Lung (tissue), 12 donors: Measurements from ENCODE around the gene CEP128. TPM values are rescaled to one million over a fixed set of nuclear protein-coding genes. Genes with fewer than 3 reads are reported as not detected.

Experiments used
- ATAC-seq: fragments of 200-7000 bp; cut with Tn5 transposase; one replicate; pipeline ENCODE4 v1.9.1; 2020; ENCODE audit warnings: moderate number of reproducible peaks; ENCODE audit not compliant: insufficient read depth, low FRiP score
- DNase-seq, 3 donors: peaks; one replicate each; pipeline ENCODE4 v3.0.0-alpha.2; 2013 to 2017
- H3K27ac ChIP-seq, 2 donors: one replicate each; pipeline ENCODE4 v1.5.1; 2013; ENCODE audit warnings: mild to moderate bottlenecking in 2 of 2, moderate library complexity in 2 of 2, control low read depth in 1 of 2, inconsistent platforms in 1 of 2, low read depth in 1 of 2, low read length in 1 of 2
- H3K27me3 ChIP-seq, 3 donors: one replicate each; pipeline ENCODE4 v1.5.1; 2013; ENCODE audit warnings: low read length in 2 of 3; ENCODE audit not compliant: control insufficient read depth in 3 of 3, insufficient read depth in 3 of 3
- H3K36me3 ChIP-seq, 4 donors: one replicate each; pipeline ENCODE4 v1.5.1; 2013; ENCODE audit warnings: low read length in 4 of 4, mild to moderate bottlenecking in 1 of 4, moderate library complexity in 1 of 4; ENCODE audit not compliant: control insufficient read depth in 4 of 4, insufficient read depth in 4 of 4
- H3K4me1 ChIP-seq, 5 donors: one replicate each; pipeline ENCODE4 v1.5.1; 2013; ENCODE audit warnings: low read length in 5 of 5, mild to moderate bottlenecking in 2 of 5, moderate library complexity in 1 of 5; ENCODE audit not compliant: control insufficient read depth in 5 of 5, insufficient read depth in 5 of 5
- H3K4me3 ChIP-seq: one replicate; pipeline ENCODE4 v1.5.1; 2013; ENCODE audit warnings: mild to moderate bottlenecking, control low read depth, moderate library complexity
- H3K9ac ChIP-seq, 2 donors: one replicate each; pipeline ENCODE4 v1.5.1; 2013; ENCODE audit warnings: low read length in 2 of 2, control low read depth in 1 of 2; ENCODE audit not compliant: insufficient read depth in 1 of 2
- H3K9me3 ChIP-seq, 4 donors: one replicate each; pipeline ENCODE4 v1.5.1; 2013; ENCODE audit warnings: low read length in 3 of 4, mild to moderate bottlenecking in 1 of 4, moderate library complexity in 1 of 4; ENCODE audit not compliant: control insufficient read depth in 4 of 4, insufficient read depth in 3 of 4
- WGBS, 2 donors: extraction: QIAGEN DNeasy Blood & Tissue Kit; methylation state at CpG; one replicate each; pipeline ENCODE4 v1.1.7; 2013; 5-methylcytosine and 5-hydroxymethylcytosine counted together
- polyA plus RNA-seq, 2 donors: library from polyadenylated mRNA; stranded (reverse); fragments of 200-250 nt; gene quantifications; one replicate each; pipeline ENCODE4 v1.2.1, GENCODE V29; 2013
- total RNA-seq, 2 donors: library from RNA; depleted of rRNA in 1 of 2; stranded (reverse); fragments of >200 nt in 1 of 2; gene quantifications; one replicate each; pipeline ENCODE4 v1.2.1, GENCODE V29; 2014 to 2021
- TF ChIP-seq, protein P1 (sequence below): IDR thresholded peaks from 2 replicates; pipeline ENCODE4 v1.5.1; 2012; ENCODE audit warnings: mild to moderate bottlenecking; ENCODE audit errors: control extremely low read depth, extremely low read depth
- donor health status: control.
- donor health status: control.
- donor health status: Bipolar disorder and iron deficiency.
- donor health status: healthy.
- donor health status: DM: yes; HTN: yes; CAD: no.

CEP128 gene
- total and polyA plus RNA-seq, 4 donors = 1.1 to 12.0 (median 6.2) TPM

DNA sequence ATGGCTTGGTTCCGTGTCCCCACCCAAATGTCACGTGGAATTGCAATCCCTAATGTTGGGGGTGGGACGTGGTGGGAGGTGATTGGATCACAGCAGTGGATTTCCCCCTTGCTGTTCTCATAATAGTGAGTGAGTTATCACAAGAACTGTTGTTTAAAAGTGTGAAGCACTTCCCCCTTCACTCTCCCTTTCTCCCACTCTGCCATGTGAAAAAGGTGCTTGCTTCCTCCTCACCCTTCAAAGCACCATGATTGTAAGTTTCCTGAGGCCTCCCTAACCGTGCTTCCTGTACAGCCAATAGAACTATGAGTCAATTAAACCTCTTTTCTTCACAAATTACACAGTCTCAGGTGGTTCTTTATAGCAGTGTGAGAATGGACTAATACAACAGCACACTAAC is 5.3 kb upstream of the CEP128 start:
- no peak overlapping the region for H3K27ac ChIP-seq
- no peak overlapping the region for H3K4me3 ChIP-seq
- no peak overlapping the region for H3K9ac ChIP-seq
- no peak for ATAC-seq
- H3K4me1 ChIP-seq = peaks cover 0 to 6% (median 0%) of the 10 kb centered on the region in 5 donors
- TF ChIP-seq, protein P1, sequence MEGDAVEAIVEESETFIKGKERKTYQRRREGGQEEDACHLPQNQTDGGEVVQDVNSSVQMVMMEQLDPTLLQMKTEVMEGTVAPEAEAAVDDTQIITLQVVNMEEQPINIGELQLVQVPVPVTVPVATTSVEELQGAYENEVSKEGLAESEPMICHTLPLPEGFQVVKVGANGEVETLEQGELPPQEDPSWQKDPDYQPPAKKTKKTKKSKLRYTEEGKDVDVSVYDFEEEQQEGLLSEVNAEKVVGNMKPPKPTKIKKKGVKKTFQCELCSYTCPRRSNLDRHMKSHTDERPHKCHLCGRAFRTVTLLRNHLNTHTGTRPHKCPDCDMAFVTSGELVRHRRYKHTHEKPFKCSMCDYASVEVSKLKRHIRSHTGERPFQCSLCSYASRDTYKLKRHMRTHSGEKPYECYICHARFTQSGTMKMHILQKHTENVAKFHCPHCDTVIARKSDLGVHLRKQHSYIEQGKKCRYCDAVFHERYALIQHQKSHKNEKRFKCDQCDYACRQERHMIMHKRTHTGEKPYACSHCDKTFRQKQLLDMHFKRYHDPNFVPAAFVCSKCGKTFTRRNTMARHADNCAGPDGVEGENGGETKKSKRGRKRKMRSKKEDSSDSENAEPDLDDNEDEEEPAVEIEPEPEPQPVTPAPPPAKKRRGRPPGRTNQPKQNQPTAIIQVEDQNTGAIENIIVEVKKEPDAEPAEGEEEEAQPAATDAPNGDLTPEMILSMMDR = no peak
- no peak for DNase-seq
- 64 to 68% methylated on average over 4 of the region's 4 CpGs for WGBS, 2 donors
- no peaks in the 10 kb centered on the region for H3K36me3 ChIP-seq
- no peaks in the 10 kb centered on the region for H3K9me3 ChIP-seq
- no peaks in the 10 kb centered on the region for H3K27me3 ChIP-seq

DNA sequence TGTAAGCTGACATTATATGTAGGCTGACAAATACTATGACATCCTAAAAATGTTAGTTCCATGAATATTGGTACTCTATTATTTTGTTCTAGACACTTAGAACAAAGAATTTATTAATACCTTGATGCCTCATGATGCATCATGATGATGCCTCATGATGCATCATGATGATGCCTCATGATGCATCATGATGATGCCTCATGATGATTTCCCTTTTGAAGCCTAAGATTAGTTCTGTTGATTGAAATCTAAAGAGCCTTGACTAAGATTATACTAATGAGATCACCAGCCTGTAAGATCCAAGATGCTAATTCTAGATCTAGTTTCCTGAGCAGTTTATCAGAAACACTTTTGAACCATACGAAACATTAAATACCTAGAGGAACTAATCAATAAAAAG is 4.6 kb upstream of the CEP128 start:
- DNase-seq = no peak

DNA sequence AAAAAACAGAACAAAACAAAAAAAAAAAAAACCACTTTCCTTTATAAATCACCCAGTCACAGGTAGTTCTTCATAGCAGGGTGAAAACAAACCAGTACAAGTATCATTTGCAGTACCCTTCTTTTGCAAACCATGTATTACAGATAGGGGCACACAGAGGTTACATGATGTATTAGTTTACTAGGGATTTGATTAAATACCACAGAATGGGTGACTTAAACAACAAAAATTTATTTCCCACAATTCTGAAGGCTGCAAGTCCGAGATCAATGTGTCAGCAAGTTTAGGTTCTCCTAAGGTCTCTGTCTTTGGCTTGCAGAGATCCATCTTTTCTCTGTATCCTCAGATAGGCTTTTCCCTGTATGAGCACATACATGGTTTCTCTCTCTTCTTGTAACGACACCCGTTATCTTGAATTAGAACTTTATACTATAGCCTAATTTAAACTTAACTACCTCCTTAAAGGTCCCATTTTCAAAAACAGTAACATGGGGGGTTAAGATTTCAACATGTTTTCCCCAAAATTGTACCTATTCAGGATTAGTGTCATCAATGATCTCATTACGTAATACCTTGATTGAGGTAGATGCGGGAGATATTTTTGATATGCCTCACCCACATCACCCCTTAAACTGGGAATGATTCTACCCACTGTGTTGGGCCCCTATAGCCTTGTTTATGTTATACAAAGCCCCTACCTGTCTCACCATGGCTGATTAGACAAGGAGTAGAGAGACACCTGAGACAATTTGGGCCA is 3.5 kb upstream of the CEP128 start:
- peaks cover 0 to 2% (median 0%) of the 10 kb centered on the region in 4 donors for H3K9me3 ChIP-seq
- WGBS, 2 donors = 87 to 94% methylated on average over 5 of the region's 5 CpGs
- H3K27ac ChIP-seq = no peak overlapping the region
- no peaks in the 10 kb centered on the region for H3K36me3 ChIP-seq
- H3K9ac ChIP-seq = no peak overlapping the region
- no peaks in the 10 kb centered on the region for H3K27me3 ChIP-seq
- TF ChIP-seq, protein P1 = no peak
- no peak overlapping the region for H3K4me3 ChIP-seq
- DNase-seq = no peak
- ATAC-seq = no peak
- H3K4me1 ChIP-seq = peaks cover 0 to 6% (median 2%) of the 10 kb centered on the region in 5 donors

More for the DNA sequence above, 4.6 kb upstream of the CEP128 start:
- WGBS, 2 donors = 88 to 93% methylated on average over 1 of the region's 1 CpG
- no peak overlapping the region for H3K9ac ChIP-seq
- no peak for ATAC-seq
- H3K27ac ChIP-seq = no peak overlapping the region
- H3K27me3 ChIP-seq = no peaks in the 10 kb centered on the region
- peaks cover 0 to under 1% (median 0%) of the 10 kb centered on the region in 4 donors for H3K9me3 ChIP-seq
- no peak overlapping the region for H3K4me3 ChIP-seq
- H3K36me3 ChIP-seq = no peaks in the 10 kb centered on the region
- peaks cover 0 to 6% (median under 1%) of the 10 kb centered on the region in 5 donors for H3K4me1 ChIP-seq
- TF ChIP-seq, protein P1 = no peak
